Stomach (tissue), 4 donors: ENCODE data around the gene SMC4.

Experiments
- CTCF ChIP-seq, 7 experiments: fragments of 450-650 bp in 4 of 7; fragments of 200-600 bp in 3 of 7; sonication (generic) in 3 of 7; IDR thresholded peaks; one replicate each; pipeline ENCODE4 v1.5.1; 2016 to 2019; ENCODE audit warnings: antibody characterized with exemption in 7 of 7, control low read depth in 2 of 7, mild to moderate bottlenecking in 1 of 7
- EP300 ChIP-seq: sonication (generic); formaldehyde crosslinking; IDR thresholded peaks from one replicate; pipeline ENCODE4 v1.6.1; 2017; ENCODE audit warnings: antibody characterized with exemption
- POLR2A ChIP-seq, 4 donors: fragments of 450-650 bp; IDR thresholded peaks; one replicate each; pipeline ENCODE4 v1.6.1; 2016; ENCODE audit warnings: antibody characterized with exemption in 4 of 4, control low read depth in 2 of 4, mild to moderate bottlenecking in 1 of 4, moderate library complexity in 1 of 4
- POLR2AphosphoS5 ChIP-seq, 3 donors: sonication (generic); formaldehyde crosslinking; IDR thresholded peaks; one replicate each; pipeline ENCODE4 v1.6.1; 2016; ENCODE audit warnings: antibody characterized with exemption in 3 of 3

- TF ChIP-seq POLR2AphosphoS5 (IDR thresholded peaks at IDR 0.05) (no peak), CTCF (IDR thresholded peaks at IDR 0.05) (no peak), EP300 (no peak), POLR2A (IDR thresholded peaks at IDR 0.05) (no peak)
Observed at GRCh38 chr3:160394009-160394392, 5.4 kb upstream of the SMC4 start.
